Limb (tissue), 2 donors: ENCODE data around the gene TNFAIP8L1.

Experiments
- DNase-seq, 2 donors: peaks; one replicate each; pipeline ENCODE4 v3.0.0-alpha.2; 2016; ENCODE audit errors: extremely low spot score in 2 of 2

TNFAIP8L1 gene

DNA sequence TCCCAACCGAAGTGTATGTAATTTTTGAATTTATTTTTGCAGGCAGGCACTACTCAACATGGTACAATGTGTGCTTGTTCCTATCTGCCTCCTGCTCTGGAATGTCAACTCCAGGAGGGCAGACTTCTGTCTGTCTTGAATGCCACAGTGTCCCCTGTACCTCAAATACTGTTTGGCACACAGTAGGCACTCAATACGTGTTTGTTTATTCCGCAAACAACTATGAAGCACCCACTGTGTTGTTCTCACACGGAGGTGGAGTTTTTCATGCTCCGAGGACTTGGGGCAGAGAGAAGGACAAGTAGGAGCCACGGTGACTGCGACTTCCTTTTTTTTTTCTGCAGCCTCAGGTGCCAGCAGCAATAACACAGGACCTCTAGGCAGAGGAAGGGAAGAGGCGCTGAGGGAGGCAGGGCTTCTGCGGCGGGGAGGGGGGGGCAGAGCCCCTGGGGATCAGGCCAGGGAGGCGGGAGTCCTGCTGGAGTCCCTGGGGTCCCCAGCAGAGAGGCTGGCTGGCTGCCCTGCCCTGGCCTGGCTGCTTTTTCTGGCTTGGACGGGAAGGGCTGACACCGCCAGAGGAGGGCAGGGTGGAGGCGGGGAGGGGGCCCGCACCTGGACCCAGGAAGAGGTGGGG lies 29.3 kb upstream of the TNFAIP8L1 start:
- no peak for DNase-seq

DNA sequence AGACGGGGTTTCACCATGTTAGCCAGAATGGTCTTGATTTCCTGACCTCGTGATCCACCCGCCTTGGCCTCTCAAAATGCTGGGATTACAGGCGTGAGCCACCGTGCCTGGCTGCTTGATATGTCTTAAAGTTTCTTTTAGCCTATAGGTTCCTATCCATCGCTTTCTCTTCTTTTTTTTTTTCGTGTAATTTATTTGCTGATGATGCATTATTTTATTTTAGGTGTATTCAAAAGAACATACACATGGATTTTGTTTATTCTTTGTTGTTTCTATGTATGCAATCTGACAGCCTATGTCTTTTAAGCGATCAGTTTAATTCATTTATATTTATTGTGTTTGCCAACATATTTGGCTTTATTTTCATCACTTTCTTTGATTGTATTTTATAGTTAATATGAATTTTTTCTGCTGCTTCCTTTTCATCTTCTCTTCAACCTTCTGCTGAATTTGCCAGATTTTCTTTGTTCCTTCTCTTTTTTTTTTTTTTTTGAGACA lies 26.0 kb upstream of the TNFAIP8L1 start:
- no peak for DNase-seq

DNA sequence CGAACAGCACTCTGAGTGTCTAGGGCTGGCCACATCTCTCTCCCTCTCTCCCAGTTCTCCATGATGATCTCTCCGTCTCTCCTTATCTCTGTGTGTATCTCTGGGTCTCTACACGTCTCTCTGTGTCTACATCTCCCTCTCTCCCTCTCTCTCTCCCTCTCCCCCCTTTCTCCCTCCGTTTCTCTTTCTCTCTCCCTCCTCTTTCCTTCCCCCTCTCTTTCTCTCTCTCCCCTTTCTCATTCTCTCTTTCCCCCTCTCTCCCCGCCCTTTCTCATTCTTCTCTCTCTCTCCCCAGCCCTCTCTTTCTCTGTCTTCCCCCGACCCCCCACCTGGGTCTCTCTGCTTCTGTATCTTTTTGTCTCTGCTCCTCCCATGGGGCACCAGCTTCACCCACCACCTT lies 21.3 kb upstream of the TNFAIP8L1 start:
- no peak for DNase-seq

DNA sequence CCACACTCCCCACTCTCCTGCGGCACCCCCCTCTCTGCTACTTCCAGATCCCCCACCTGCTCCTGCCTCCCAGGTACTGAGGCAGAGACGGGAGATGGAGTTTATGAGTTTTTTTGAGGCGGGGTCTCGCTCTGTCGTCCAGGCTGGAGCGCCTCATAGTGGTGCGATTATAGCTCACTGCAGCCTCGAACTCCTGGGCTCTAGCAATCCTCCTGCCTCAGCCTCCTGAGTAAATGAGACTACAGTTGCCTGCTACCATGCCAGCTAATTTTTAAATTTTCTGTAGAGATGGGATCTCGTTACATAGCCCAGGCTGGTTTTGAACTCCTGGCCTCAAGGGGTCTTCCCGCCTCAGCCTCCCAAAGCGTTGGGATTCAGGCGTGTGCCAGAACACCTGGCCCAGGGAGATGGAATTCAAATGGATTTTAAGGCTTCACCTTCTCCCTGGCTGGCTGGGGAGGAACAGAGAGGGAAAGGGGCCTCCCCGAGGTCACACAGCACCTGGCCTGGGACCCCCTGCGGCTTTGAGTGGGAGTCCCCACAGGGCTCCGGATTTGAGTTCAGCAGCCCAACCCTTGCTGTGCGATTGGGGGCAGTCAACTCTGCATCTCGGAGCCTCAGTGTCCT lies 19.5 kb upstream of the TNFAIP8L1 start:
- no peak for DNase-seq

DNA sequence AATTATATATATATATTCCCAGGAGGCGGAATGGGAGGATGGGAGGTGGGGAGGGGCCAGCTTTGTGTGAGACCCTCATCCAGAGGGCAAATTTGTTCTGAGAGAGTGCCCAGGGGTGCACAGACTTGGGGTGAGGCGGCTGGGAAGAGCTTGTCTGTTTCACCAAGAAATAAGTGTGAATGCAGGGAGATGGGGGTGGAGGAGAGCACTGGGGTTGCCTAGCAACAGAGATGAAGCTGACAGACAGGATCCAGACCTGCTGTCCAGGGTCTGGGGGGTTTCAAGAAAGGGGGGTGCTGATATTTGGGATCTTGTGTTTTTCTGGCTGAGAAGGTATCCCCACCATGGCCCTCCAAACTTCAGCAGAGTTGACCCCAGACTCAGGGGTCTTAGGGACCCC lies 18.6 kb upstream of the TNFAIP8L1 start:
- DNase-seq: no peak

DNA sequence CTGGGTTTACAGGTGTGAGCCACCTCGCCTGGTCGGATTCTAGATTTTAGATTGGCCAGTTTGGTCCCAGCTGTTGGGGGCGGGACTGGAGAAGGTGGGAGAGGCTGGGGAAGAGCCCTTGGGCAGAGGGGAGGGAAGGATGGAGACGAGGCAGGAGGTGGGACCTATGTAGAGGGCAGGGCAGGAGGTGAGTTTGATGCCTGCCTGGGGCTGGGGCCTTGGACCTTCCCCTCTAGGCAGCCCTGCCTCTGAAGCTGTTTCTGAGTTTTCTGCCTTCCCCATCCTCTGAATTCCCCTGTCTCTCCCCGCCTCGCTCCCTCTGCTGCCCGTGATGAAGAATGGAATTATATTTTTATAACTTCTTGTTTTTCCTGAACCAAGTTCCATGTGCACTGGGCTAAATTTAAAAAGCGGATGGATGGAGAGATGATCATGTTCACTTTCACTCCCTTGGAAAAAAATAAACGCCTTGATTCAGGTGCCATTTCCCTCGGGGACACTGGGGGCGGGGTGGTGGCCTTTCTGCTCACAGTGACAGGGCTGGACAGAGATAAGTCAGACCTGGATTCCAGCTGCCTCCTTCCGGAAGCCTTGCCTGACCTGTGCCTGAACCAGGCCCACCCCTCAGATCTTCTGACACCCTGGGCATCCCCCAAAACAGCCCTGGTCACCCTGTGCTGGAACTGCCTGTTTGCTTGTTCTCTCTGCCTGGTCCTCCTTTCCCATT lies 16.5 kb upstream of the TNFAIP8L1 start:
- no peak for DNase-seq

DNA sequence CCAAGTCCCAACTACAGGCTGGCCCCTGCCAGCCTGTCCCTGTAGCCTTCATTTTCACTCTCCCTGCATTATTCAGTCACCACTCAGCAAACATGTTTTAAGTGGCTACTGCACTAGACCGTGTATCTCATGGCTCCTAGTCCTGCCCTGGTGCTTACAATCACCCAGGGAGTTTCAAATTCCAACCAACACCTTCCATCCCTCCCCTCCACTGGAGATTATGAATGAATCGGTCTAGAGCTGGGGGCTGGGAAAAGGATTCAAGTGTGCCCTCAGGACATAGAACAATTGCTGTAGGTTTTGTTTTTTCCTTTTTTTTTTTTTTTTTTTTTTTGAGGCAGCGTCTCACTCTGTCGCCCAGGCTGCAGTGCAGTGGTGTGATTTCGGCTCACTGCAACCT lies 15.0 kb upstream of the TNFAIP8L1 start:
- no peak for DNase-seq

DNA sequence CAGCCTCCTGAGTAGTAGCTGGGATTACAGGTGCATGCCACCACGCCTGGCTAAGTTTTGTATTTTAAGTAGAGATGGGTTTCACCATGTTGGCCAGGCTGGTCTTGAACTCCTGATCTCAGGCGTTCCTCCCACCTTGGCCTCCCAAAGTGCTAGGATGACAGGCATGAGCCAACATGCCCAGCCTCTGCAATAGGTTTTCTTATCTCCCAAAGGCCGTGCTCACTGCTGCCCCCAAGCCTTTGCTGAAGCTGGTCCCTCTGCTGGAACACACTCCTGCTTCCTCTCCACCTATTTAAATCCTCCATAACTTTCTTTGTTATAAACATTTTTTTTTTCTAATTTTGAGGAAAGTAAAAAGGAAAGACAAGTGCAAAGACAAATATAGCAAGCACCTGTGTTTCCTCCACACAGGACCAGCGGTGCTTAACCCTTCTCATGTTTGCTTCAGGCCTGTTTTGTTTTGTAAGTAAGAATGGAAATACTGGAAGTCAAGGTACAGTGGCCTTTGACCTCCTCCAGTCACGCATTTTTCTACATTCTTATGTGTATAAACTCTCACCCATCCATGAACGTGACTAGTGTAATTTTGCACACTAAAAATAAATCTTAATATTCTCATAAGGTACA lies 14.5 kb upstream of the TNFAIP8L1 start:
- no peak for DNase-seq

DNA sequence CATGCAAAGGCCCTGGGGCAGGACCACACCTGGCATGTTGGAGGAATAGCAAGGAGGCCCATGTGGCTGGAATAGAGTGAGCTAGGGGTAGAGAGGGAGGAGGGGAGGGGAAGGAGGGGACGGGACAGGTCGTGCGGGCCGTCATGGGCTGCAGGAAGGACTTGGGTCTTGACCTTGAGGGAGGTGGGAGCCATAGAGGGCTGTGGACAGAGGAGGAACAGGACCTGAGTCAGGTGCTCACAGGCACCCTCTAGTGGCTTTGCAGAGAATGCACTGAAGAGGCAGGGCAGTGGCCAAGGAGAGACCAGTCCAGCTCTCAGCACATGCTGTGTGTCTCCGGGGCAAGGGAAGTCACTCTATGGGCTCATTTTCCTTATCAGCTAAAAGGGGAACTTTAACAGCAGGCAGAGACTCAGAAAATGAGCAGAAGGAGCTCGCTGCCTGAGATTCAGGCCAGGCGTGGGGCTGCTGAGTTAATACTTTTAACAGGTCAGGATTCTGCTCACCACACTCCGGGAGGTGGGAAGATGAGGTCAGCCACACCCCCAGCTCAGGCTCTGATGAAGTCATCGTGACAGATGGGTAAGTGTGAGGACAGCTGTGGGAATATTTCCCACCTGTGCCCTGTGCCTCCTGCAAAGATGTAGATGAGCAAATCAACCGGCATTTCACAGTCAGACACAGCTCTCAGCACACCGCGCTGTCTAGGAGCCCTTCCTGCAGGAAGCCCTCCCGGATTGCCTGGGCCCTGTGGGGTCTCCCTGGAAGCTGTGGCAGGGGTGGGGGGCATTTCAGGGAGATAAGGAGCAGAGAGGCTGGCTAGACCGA lies 6.0 kb upstream of the TNFAIP8L1 start:
- DNase-seq: no peak

DNA sequence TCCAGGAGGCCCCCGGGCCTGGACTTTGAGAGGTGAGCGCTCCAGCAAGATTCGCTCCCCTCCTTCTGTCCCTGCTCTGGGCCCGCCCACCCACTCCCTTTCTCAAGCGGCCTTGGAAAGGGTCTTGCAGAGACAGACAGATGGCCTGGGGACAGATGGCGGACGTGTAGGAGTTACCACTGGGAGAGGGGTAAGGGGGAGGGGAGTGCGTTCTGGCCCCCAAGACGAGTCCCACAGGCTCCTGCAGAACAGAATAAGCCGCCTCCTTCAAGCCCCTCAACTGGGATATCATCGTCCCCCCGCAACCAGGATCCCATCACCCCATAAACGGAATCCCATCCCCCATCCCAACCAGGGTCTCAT lies 3.6 kb upstream of the TNFAIP8L1 start:
- peak in 1 of 2 donors; percentile 55 for DNase-seq

DNA sequence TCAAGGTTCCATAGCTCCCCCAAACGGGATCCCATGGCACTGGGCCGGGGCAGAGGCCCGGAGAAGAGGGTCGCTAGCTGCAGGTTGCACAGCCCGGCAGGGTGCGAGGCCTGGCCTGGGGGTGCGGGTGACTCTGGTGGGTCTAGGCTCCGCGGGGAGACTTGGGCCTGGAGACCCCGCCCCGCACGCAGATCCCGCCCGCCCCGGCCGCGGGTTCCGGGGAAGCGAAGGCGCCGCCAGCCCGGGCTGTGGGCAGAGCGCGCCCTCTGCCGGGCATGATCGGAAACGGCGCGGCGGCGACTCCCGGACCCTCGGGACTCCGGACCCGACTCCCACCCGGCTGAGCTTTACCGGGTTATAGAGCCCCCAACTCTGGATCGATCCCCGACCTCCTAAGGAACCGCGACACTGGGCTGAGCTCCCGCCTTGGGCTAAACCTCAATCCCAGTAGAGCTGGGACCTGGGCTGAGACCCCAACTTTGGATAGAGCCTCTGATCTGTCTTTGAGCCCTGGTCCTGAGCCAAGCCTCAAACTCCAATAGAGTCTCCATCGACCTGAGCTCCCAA lies 3.1 kb upstream of the TNFAIP8L1 start:
- peak; percentile 61 to 89 for DNase-seq

DNA sequence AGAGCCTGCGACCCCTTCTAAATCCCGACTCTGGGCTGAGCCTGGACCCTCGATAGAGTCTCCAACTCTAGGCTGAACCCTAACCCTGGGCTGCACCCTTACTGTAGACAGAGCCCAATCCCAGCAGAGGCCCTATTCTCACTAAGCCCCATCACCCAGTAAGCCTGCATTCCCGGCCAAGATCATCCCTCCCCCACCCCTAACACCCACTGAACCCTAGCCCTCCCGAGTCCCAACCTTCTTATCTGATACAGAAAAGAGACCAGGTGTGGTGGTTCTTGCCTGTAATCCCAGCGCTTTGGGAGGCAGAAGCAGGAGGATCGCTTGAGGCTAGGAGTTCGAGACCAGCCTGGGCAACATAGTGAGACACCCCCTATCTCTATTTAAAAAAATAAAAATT lies 2.6 kb upstream of the TNFAIP8L1 start:
- DNase-seq: no peak

DNA sequence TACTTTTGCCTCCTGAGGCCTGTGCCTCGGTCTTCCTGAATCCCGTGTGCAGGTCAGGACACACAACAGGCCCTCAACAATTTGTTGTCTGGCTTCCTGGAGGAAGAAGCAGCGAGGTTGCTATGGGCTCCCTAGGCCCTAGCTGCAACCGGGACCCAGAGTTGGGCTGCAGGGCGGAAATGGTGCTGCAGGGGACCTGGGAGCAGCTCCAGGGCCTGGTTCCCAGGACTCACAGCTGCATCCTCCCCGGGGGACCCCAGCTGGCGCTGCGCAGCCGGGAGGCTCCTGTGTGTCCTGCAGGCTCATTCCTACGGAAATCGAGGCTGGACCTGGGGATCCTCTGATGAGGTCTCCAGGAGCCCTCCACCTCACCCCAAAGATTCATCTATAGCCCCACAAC lies 999 bp upstream of the TNFAIP8L1 start:
- no peak for DNase-seq

DNA sequence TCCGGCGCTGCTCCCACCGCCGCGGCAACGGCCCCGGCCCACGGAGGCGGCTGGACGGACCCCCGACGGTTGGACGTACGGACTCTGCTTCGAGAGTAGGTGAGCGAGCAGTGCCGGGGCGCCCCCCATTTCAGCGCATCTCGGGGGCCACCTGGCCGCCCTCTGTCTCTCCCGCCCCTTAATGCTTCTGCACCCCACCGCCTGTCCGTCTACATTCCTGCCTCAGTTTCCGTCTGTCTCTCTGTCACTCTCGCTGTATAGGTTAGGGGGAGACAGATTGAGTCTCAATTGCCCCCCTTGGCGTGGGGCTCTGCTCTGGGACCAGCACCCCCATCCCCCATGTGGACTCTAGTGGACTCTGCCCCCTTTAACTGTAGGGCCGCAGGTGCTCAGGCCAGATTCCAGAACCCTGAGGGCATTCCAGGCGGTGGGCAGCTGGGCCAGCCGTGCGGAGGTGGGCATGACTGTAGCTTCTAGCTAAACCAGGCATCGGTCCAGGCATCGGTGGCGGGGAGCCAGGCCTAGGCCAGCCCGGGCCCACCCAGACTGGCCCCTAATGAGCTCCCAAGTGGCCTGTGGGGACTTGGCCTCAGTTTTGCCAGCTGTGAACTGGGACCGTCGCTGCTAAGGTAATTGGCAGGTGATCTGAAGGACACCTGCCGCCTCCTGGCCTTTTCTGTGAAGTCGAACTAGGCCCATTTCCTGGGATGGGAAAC lies 373 bp downstream of the TNFAIP8L1 start:
- peak in 1 of 2 donors; percentile 67 for DNase-seq

DNA sequence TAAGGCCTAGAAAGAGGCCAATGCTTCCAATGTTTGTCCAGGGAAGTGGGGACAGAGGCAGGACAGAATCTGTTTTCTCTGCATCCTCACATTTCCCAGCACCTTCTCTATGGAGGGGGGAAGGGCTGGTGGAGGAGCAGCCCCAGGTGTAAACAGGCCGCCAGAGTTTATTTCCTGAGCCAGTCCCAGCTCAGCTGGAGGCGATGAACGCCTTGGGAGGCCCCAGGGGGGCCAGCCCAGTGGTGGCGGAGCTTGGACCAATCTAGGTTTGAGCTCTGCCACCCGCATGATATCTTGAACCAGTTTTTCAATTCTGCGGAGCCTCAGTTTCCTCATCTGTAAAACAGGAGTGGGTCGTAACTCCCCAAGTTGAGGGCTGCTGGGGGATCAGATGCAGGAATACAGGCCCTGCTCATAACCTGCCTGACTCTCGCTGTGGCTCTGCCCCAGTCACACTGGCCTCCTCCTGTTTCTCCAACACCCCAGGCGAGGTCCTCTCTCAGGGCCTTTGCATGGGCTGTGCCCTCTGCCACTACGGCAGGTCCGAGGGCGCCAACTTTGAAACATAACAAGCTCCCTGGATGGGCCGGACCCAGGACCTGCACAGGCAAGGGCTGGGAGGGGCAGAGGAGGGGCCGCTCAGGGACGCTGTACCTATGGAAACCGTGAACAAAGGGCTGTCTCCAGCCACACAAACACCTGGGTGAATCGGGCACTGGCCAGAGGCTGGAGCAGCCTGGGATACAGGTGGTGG lies 1.1 kb downstream of the TNFAIP8L1 start:
- DNase-seq: no peak

DNA sequence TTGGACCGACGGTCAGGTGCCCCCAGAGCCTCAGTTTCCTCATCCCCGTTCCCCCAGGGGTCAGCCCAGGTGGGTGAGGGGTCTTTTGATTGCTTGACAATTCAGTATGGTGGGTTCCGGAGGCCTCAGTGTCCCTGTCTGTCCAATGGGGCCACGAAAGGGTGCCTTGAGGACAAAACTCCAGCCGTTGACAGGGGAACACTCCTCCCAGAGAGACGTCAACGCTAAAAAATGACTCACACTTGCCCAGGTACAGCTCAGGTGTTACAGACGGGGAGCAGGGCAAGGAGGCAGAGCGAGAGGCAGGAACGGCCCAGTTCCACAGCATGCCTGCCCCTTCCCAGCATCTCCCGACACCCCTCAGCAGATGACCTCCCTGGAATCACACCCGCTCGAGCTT lies 1.8 kb downstream of the TNFAIP8L1 start:
- no peak for DNase-seq

DNA sequence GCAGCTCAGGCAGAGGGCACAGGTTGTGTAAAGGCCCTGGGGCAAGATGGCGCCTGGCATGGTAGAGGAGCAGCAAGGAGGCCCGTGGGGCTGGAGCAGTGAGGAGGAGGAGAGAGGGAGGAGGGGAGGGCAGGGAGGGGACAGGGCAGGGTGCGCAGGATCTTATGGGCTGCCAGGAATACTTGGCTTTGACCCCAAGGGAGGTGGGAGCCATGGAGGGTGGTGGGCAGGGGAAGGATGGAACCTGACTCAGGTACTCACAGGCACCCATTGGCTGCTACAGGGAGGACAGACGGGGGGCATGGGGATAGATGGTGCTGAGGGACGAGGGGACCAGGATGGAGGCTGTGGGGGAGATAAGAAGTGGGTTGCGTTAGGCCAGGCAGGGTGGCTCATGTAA lies 3.3 kb downstream of the TNFAIP8L1 start:
- no peak for DNase-seq

DNA sequence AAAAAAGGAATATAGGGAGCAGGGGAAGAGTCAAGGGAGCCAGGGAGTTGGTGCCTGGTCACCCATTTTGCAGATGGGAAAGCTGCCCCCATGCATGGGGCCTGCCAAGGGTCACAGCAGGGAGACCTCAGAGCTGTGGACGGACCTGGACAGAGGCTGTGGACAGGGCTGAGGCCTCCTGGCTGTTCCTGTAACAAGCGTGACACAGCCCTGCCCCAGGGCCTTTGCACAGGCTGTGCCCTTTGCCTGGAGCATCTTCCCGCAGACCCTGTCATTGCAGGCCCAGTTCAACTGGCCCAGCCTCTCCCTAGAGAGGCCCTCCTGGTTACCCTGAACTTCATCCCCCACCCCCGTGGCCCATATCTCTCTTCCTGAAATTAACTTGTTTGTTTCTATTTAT lies 6.4 kb downstream of the TNFAIP8L1 start:
- no peak for DNase-seq
